Stomach smooth muscle (tissue), 2 donors: ENCODE results near the gene SMPD2.

Experiments
- H3K27ac ChIP-seq: one replicate; pipeline ENCODE4 v1.7.0; 2013; ENCODE audit warnings: mild to moderate bottlenecking, low read length, inconsistent platforms
- H3K27me3 ChIP-seq, 2 donors: one replicate each; pipeline ENCODE4 v1.7.0; 2013; ENCODE audit warnings: low read length in 2 of 2; ENCODE audit not compliant: insufficient read depth in 2 of 2, control insufficient read depth in 1 of 2
- H3K36me3 ChIP-seq, 2 donors: one replicate each; pipeline ENCODE4 v1.7.0; 2013; ENCODE audit warnings: low read length in 2 of 2; ENCODE audit not compliant: control insufficient read depth in 2 of 2, insufficient read depth in 2 of 2
- H3K4me1 ChIP-seq: one replicate; pipeline ENCODE4 v1.7.0; 2013; ENCODE audit warnings: low read length; ENCODE audit not compliant: control insufficient read depth, insufficient read depth
- H3K4me3 ChIP-seq, 2 donors: one replicate each; pipeline ENCODE4 v1.7.0; 2013; ENCODE audit warnings: low read length in 2 of 2
- H3K9ac ChIP-seq, 2 donors: one replicate each; pipeline ENCODE4 v1.7.0; 2013; ENCODE audit warnings: low read length in 2 of 2, mild to moderate bottlenecking in 1 of 2
- H3K9me3 ChIP-seq, 2 donors: one replicate each; pipeline ENCODE4 v1.7.0; 2013; ENCODE audit warnings: low read length in 2 of 2; ENCODE audit not compliant: control insufficient read depth in 2 of 2
- donor health status: healthy.
- donor health status: Pancreatic carcinoma.

SMPD2 gene

DNA sequence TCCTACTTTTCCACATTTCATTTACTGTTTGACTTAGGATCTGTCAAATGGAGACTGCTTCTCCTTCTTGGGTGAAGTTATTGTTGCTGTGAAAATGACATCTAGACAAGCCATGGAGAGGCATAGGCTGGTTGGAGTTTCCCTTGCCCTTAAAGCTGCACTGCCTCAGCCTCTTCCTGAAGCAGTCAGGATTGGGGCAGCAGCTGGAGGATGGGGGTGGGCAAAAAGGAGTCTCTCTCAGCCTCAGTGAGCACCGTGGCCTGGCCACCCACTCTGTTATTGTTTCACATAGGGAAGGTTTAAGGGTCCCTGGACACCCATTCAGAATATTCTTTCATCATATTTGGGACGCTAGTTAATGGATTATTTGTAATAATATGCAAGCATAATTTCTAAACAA is 50.2 kb downstream of the SMPD2 start:
- Histone ChIP-seq H3K4me1 (no peaks in the 10 kb centered on the region), H3K9me3 (no peaks in the 10 kb centered on the region), H3K27ac (no peak overlapping the region), H3K27me3 (no peaks in the 10 kb centered on the region), H3K9ac (no peak overlapping the region), H3K36me3 (no peaks in the 10 kb centered on the region), H3K4me3 (no peak overlapping the region)

DNA sequence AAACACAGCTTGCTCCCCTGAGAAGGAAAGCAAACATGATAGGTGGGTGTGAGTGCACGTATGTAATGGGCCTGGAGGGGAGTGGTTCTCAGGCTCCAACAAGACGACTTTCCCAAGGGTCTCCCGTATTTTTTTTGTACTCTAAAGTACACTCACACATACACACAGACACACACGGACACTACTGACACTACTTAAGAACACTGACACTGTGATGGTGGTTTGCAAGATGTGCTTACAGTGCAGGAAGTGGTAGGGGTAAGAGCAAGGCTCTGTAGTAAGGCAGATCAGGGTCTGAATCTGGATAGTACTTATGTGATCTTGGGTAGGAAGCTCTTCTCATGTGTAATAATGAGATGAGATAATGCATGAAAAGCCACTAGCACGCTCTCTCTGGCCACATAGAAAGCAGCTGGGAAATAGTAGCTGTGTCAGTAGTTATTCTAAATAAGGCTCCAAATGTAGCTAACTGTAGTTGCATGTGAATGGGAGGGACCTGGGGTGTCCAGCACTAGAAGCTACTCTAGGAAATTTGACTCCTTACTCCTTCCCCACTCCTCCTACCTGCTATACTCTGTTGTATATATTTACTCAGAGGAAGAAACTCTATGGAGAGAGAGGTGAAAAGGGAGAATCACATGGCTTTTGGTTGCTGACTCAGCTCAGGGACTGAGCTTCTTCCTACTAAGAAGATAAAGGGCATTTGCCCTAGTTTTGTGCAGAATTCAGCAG is 50.8 kb downstream of the SMPD2 start:
- Histone ChIP-seq H3K27me3 (no peaks in the 10 kb centered on the region), H3K9me3 (no peaks in the 10 kb centered on the region), H3K4me1 (no peaks in the 10 kb centered on the region), H3K27ac (no peak overlapping the region), H3K36me3 (no peaks in the 10 kb centered on the region), H3K4me3 (no peak overlapping the region), H3K9ac (no peak overlapping the region)
